Muscle of arm (tissue), 12 donors: Measurements from ENCODE around the gene VPS37B. TPM values are rescaled to one million over a fixed set of nuclear protein-coding genes. Genes with fewer than 3 reads are reported as not detected.

Experiments
- DNase-seq: peaks from one replicate; pipeline ENCODE4 v3.0.0-alpha.2; 2013
- polyA plus RNA-seq, 12 donors: library from polyadenylated mRNA; unstranded; fragments of 120-200 nt; gene quantifications; one replicate each; pipeline ENCODE4 v1.2.1, GENCODE V29; 2013; ENCODE audit not compliant: insufficient read length in 12 of 12

Gene VPS37B
- polyA plus RNA-seq, 12 donors: 19.7 to 69.1 (median 22.3) TPM; not detected in 1

DNA sequence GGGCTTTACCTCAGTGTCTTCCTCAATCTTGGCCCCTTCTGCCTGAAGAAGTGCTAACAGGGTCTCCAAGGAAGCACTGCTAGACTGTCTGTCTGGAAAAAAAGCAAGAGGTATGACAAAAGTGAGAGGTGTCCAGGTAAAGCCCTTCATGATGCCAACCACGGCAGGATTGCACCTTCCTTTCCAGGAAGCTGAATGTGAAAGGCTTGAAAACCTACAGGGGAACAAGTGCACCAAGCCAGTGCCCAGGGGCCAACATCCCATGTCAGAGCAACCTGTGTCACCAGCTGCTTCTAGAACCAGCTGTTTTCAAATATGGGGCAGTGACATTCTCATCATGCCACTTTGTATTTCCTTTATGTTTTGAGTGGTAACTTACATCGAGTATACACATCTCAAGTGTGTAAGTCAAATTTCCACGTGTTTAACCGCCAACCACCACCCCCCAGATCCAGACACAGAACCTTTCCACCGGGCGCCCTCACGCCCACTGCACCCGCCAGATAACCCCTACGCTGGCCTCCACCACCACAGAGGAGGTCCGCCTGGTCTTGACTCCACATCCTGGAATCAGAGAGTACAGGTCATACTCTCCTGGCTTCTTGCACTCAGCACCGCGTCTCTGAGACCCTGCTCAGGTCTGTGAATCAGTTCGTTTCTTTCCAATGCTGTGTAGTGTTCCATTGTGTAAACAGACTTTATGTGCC is 27.3 kb downstream of the VPS37B start:
- DNase-seq: no peak

DNA sequence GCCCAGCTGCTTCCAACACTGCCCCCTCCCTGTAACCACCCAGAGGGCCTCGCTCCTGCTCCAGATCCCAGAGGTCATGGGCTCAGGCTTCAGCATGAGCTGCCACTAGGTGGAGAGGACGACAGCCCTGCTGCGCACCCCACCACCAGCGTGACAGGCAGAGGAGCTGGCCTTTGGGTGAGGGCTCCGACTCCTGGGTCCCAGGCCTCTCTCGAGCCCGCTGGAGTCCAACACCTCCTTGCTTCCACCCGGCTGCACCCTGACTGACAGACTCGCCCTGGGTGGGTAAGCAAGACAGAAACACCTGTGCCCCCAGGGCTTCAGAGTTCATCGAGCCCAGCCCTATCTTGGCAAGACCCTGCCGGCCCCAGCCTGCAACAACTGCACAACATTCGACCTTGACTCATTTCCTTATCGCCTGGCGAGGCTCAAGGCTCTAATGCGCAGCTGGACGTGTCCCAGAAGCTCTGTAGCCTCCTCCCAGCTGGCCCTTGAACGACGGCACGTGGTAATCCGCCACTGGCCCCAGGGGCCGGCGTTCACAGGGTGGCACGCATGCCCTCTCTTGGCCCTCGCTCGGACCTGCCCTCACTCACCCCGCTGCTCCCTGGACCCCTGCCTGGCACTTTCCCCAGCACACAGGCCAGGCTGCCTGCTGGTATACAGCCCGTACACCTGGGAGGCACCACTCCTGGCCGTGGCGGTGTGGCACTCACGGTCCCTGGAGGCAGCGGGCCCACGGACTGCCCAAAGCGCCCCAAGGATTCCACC is 28.0 kb downstream of the VPS37B start:
- DNase-seq: no peak

DNA sequence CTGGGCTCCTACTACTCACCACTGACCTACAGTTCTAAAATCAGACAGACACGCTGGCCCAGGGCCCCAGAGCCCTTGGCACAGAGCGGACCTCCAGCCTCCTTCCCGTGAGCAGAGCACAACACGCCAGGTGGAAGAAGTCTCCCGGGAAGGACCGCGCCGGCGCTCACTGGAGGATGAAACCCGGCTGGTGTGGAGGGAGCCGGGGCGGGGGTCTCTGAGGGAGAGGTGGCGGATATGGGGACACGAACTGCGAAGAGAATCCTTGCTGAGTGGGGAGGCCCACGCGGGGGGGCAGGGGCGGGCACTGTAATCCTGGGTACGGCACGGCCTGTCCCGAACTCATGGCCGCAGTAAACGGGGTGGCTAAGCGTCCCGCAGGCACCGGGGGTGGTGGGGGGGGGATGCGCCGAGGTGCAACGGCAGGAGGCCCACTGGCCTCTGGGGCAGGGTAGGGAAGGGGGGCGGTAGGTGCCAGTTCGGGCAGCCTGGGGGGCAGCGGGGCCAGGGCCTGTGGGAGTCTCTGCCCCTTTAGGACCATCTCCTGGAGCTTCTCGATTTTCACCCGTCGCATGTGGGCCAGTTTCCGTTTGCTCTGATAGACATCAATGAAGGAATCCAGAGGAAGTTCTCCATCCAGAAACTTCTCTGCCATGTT is 28.8 kb downstream of the VPS37B start:
- no peak for DNase-seq

DNA sequence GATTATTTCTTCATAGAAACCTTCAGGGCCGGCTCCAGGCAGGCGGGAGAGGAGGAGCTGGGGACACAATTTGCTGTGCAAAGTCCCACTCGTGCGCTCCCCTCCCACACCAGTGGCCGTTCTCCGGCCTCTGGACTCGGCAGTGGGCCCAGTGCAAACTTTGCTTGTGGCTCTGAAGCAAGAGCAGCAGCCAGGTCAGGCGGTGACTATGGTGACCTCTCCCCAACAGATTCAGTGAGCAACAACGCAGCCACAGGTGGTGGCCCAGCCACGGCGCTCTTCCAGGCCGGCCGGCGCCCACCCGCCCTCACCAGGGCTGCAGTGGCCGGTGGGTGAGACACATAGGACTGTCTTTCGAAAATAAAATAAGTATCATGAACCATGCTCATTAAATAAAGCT is 29.5 kb downstream of the VPS37B start:
- no peak for DNase-seq

DNA sequence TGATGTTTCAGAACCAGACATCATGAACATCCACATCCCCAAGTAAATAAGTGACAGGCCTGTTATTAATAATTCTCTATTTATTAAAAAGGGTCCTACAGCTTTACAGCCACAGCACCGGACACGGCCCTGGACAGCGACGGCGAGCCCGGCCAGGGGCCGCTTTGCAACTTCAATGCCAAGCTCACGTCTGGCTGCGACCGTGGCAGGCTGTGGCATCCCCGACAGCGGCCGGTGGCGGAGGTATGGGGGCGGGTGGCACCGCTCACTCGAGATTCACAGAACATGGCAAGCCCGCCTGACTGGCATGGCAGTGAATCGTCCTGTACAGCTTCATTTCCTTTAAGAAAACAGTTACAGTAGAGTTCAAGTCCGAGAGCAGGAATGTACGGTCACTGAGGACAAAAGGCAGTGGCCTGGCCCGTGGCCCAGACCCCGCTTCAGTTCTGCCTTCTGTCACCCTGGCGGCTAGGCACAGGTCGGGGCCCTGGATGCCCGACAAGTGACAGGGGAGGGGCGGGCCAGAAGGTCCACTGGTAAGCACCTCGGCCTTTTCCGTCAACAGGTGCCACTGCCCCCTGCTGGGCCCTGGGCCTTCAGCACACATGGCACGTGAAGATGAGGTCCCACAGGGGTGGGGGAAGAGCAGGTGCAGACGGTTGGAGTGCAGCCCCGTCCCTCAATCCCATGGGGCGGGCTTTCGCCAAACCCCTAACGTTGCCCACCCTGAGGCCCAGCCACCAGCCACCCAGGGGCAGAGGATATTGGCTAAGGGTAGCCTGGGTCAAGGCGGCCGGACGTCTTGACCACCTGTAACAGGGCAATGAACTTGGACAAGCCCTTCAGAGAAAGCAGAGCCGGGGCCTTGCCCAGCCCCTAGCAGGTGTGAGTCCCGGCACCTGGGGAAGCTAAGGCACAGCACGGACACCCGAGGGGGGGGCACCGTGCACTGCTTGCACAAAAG is 30.4 kb downstream of the VPS37B start:
- no peak for DNase-seq

DNA sequence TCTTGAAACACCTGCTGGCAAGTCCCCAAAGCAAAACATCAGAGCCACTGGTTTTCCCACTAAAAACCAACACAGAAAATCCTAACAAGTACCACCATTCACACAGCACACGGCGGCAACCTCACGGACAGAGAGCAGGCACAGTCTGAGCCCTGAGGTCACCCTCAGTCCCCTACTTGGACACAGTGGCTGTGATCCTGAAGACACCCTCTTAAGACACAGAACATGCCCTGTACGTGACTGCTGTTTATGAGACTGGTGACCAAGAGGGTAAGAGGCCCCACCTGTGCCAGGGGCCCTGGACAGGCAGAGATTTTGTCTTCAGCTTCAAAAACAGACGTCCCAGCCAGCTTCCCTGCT is 31.1 kb downstream of the VPS37B start:
- no peak for DNase-seq

DNA sequence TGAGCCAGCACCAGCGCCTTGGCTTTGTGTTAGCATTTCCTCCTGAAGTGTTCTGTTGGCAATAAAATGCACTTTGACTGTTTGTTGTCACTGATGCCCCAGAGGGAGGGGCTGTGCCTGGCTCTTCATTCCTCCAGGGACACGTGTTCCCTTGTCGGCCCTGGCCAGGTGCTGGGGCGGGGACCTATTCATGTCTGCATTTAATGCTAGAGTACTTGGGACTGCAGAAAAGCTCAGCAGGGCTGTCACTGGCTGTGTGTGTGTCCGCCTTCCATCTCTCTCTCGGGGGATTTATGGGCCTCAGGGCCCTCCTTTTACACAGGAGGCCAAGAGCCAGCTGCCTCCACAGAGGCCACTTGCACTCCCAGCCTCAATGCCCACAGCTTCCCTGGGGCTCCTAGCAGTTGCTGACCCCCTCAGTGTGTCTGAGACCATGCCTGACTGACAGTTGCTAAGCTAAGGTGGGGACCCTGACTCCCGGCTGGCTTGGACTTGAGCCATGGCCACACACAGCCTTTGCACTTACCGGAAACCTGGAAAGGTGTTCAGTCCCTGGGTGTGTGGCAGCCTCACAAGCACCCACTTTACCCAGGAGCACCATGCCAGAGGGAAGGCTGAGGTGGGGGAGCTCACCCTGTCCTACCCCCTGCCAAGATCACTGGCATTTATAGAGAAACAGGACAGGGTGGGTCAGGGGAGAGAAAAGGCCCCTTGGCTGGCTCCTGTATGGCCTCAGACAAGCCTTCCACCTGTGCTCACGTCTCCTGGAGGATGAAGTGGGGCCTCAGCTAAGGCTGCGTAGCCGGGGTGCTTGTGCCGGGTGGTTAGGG is 32.8 kb downstream of the VPS37B start:
- no peak for DNase-seq

DNA sequence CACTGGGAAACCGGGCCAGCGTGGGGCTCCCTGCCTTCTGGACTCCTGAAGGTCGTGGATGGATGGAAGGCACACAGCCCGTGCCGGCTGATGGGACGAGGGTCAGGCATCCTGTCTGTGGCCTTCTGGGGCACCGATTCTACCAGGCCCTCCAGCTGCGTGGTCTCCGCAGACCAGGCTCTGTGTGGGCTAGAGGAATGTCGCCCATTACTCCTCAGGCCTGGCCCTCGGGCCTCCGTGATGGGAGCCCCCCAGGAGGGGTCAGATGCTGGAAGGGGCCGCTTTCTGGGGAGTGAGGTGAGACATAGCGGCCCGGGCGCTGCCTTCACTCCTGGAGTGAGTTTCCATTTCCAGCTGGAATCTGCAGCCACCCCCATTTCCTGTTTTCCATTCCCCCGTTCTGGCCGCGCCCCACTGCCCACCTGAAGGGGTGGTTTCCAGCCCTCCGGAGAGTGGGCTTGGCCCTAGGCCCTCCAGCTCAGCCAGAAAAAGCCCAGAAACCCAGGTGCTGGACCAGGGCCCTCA is 33.8 kb downstream of the VPS37B start:
- DNase-seq: no peak

DNA sequence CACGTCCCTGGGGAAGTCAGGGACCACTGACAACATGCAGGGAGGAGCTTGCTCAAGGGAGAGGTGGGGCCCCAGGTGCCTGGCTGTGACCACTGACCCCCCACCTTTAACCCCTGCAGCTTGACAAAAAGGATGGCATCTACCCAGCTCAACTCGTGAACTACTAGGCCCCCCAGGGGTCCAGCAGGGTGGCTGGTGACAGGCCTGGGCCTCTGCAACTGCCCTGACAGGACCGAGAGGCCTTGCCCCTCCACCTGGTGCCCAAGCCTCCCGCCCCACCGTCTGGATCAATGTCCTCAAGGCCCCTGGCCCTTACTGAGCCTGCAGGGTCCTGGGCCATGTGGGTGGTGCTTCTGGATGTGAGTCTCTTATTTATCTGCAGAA is 34.3 kb downstream of the VPS37B start:
- no peak for DNase-seq

DNA sequence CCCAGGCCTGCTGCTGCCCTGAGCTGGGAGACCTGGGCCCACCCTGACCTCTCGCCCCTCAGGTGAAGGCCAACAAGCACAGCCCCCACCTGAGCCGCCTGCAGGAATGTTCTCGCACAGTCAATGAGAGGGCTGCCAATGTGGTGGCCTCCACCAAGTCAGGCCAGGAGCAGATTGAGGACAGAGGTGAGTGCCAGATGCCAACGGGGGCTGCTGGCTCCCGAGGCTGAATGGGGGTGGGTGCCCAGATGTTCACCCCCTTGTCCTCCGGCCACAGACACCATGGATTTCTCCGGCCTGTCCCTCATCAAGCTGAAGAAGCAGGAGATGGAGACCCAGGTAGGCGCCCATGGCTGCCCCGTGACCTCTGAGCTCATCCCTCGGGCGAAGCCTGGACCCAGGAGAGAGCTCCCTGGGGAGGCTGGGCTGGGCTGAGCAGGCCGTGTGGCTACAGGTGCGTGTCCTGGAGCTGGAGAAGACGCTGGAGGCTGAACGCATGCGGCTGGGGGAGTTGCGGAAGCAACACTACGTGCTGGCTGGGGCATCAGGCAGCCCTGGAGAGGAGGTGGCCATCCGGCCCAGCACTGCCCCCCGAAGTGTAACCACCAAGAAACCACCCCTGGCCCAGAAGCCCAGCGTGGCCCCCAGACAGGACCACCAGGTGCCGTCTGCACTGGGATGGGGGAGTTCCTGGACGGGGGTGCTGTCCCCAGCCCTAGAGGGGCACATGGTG is 34.9 kb downstream of the VPS37B start:
- no peak for DNase-seq

DNA sequence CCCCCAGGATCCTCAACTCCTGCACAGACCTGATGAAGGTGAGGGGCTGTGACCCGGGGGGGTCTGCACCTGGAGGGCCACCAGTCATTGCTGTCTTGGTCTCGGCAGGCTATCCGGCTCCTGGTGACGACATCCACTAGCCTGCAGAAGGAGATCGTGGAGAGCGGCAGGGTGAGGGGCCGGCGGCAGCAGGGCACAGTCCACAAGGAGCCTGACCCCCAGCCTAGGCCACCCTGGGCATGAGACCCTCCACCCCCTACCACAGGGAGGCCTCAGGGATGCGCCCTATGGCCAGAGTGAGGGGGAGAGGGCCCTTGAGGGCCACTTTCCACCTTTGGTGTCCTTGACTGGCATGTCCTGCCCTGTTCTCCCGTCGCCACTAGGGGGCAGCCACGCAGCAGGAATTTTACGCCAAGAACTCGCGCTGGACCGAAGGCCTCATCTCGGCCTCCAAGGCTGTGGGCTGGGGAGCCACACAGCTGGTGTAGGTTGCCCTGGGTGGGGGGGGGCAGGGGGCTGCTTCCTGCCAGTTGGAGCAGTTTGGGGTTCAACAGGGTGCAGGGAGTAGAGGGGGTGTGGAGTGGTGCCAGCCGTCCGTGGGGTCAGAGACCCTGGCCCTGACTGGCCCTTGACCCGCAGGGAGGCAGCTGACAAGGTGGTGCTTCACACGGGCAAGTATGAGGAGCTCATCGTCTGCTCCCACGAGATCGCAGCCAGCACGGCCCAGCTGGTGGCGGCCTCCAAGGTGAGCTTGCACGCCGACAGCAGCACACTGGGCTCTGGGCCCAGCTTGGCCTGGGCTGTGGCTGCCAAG is 35.7 kb downstream of the VPS37B start:
- peak; percentile 88 for DNase-seq

DNA sequence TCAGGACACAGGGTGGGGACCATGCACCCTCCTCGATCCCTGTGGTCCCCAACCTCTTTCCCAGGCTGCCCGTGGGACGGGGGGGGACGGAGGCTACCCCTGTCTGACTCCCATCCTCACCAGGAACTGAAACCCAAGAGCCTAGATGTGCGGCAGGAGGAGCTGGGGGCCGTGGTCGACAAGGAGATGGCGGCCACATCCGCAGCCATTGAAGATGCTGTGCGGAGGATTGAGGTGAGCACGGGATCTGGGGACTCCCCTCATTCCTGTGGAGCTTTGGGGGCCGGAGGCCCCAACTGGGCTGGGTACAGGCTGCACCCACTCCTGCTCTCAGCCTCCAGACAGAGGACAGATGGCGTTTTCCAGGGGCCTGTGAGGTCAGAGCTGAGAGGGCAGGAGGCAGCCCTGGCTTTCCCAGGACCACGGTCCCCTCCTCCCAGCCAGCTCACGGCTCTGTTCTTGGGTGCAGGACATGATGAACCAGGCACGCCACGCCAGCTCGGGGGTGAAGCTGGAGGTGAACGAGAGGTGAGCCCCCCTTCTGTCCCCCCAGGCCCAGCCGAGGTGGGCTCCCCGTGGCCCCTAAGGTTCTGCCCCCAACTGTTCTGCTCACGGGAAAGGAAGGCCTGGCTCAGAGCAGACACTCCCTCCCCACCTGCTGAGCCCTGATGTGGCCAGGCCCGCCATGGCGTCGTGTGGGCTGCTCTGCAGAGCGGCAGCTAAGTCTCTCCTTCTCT is 36.5 kb downstream of the VPS37B start:
- DNase-seq: no peak

DNA sequence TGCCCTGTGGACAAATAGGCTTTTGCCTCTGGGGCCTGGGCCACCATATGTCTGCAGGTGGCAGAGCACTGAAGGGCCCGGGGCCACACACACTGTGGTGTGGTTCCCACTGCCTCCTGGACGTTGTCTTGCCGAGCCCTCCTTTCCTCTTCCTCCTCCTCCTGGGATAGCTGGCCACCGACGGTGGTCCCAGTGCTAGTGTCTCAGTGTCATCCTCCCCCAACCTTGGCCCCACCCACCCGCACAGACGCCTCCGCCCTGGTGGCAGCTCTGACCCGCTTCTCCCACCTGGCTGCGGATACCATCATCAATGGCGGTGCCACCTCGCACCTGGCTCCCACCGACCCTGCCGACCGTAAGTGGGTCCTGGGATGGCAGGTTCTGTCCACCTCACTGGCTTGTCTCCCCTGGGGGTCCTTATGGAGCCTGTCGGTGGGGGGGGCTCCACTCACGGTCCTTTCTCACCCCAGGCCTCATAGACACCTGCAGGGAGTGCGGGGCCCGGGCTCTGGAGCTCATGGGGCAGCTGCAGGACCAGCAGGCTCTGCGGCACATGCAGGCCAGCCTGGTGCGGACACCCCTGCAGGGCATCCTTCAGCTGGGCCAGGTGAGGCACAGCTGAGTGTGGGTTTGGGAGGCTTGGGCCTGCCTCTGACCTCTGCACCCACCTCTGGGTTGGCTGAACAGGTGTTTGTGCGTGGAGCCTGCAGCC is 37.2 kb downstream of the VPS37B start:
- DNase-seq: no peak

DNA sequence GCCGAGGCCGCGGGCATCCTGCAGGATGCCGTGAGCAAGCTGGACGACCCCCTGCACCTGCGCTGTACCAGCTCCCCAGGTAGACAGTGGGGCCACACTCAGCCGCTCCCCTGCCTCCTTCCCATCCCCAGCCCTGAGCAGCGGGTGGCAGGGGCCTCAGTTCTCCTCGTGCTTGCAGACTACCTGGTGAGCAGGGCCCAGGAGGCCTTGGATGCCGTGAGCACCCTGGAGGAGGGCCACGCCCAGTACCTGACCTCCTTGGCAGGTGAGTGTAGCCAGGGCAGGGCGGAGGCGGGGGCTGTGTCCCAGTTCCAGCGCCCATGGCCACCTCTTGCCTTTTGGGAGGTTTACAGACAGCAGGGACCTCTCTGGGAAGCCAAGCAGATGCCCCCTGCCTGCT is 37.8 kb downstream of the VPS37B start:
- no peak for DNase-seq

DNA sequence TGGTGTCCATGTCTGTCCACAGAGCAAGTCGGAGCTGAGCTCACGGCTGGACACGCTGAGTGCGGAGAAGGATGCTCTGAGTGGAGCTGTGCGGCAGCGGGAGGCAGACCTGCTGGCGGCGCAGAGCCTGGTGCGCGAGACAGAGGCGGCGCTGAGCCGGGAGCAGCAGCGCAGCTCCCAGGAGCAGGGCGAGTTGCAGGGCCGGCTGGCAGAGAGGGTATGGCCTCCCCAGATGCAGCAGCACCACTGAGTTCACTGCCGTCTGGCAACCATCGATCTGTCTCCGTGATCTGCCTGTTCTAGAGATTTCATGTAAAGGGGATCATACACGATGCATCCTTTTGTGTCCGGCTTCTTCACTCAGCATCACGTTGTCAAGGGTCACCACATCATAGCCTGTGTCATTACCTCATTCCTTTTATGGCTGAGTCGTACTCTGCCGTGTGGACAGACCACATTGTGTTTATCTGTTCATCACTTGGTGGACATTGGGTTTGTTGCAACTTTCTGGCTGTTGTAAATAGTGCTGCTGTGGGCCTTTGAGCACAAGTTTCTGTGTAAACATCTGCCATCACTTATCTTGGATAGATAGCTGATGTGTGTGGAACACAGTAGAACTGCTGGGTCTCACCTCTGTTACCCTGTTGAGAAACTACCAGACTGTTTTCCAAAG is 38.8 kb downstream of the VPS37B start:
- DNase-seq: no peak

DNA sequence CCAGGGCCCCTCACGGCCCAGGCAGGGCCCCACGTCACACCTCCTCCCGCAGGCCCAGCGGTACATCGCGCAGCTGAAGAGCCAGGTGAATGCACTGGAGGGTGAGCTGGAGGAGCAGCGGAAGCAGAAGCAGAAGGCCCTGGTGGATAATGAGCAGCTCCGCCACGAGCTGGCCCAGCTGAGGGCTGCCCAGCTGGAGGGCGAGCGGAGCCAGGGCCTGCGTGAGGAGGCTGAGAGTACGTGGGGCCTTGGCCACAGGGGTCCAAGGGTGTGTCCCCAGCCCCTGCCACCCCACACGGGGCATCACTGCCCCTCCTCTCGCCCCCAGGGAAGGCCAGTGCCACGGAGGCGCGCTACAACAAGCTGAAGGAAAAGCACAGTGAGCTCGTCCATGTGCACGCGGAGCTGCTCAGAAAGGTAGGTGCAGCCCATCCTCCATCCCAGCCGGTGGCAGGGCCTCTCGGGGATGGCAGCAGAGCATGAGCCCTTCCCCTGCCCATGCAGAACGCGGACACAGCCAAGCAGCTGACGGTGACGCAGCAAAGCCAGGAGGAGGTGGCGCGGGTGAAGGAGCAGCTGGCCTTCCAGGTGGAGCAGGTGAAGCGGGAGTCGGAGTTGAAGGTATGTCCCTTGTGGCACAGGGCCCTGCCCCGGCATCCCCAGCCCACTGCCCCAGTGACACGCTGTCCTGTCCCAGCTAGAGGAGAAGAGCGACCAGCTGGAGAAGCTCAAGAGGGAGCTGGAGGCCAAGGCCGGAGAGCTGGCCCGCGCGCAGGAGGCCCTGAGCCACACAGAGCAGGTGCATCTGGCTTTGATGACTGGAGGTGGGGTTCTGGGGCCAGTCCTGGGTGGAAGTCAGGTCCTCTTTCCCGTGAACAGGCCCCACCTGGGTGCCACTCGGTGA is 39.7 kb downstream of the VPS37B start:
- DNase-seq: no peak
